ENCODE results near the gene PEX6.

PEX6 gene

GRCh38 chr6:42932412-42932811 lies 46.6 kb downstream of the PEX6 start:
- no peak for DNase-seq

- DNase-seq: no peak
These were observed 49.1 kb downstream of the PEX6 start for GRCh38 chr6:42929821-42930360.

- peak; percentile 92 to 94 for DNase-seq
These were observed 49.8 kb downstream of the PEX6 start, which contains the start of gene CNPY3 for GRCh38 chr6:42928986-42929820. TSS of gene CNPY3 (plus strand) at chr6:42929480. CDS start at chr6:42929571, 91 bp downstream.

- no peak for DNase-seq
These were observed 53.6 kb downstream of the PEX6 start for GRCh38 chr6:42925248-42925857.

- DNase-seq: no peak
These were observed 55.3 kb downstream of the PEX6 start for GRCh38 chr6:42923666-42924065.

- DNase-seq: no peak
These were observed 57.2 kb downstream of the PEX6 start for GRCh38 chr6:42921801-42922200.

- DNase-seq: no peak
These were observed 62.7 kb downstream of the PEX6 start for GRCh38 chr6:42916288-42916687.

GRCh38 chr6:42915732-42916131 lies 63.2 kb downstream of the PEX6 start, which contains the start of gene PTCRA:
TSS of gene PTCRA (plus strand) at chr6:42916053. CDS start at chr6:42916070, 17 bp downstream.
- no peak for DNase-seq

GRCh38 chr6:42914546-42914945 lies 64.4 kb downstream of the PEX6 start:
- DNase-seq: no peak

All from cerebellar nuclear complex (tissue), 1 donor.